ENCODE measurements around the gene GLB1L3. TPM values are rescaled to one million over a fixed set of nuclear protein-coding genes. Genes with fewer than 3 reads are reported as not detected.

GLB1L3 gene
- total and polyA plus RNA-seq, 11 donors: not detected

- WGBS, 4 donors: 2 to 6% (median 2%) methylated on average over 29 to 40 of the region's 40 CpGs
- DNase-seq: no peak
- no peaks in the 10 kb centered on the region for H3K36me3 ChIP-seq
- peak in 2 of 4 donors; percentile 16 to 37 for ATAC-seq
- no peak overlapping the region for H3K27ac ChIP-seq
- peaks cover 0 to 21% (median 12%) of the 10 kb centered on the region in 12 donors for H3K4me1 ChIP-seq
- H3K9me3 ChIP-seq: no peaks in the 10 kb centered on the region
- intact Hi-C loops (cut with DNase I): no loop called here
- TF ChIP-seq CTCF (IDR thresholded peaks at IDR 0.05) (no peak), POLR2A (IDR thresholded peaks at IDR 0.05) (no peak)
- H3K4me3 ChIP-seq: peak overlapping the region; percentile 9 to 62 (median 50)
- H3K27me3 ChIP-seq: peaks cover 0 to 40% (median 10%) of the 10 kb centered on the region in 9 donors
These were observed 56.0 kb downstream of the GLB1L3 start for GRCh38 chr11:134332189-134332631.

GRCh38 chr11:134332782-134333181, 56.6 kb downstream of the GLB1L3 start:
- TF ChIP-seq CTCF (IDR thresholded peaks at IDR 0.05) (no peak), POLR2A (IDR thresholded peaks at IDR 0.05) (no peak)
- H3K4me1 ChIP-seq: peaks cover 0 to 21% (median 12%) of the 10 kb centered on the region in 12 donors
- no peak overlapping the region for H3K4me3 ChIP-seq
- intact Hi-C loops (cut with DNase I): no loop called here
- no peak overlapping the region for H3K27ac ChIP-seq
- no peaks in the 10 kb centered on the region for H3K36me3 ChIP-seq
- no peak for DNase-seq
- no peak for ATAC-seq
- WGBS, 4 donors: 45 to 61% (median 46%) methylated on average over 7 of the region's 7 CpGs
- H3K27me3 ChIP-seq: peaks cover 0 to 40% (median 10%) of the 10 kb centered on the region in 9 donors
- H3K9me3 ChIP-seq: no peaks in the 10 kb centered on the region

- no peaks in the 10 kb centered on the region for H3K36me3 ChIP-seq
- no peaks in the 10 kb centered on the region for H3K9me3 ChIP-seq
- WGBS, 4 donors: 69 to 79% (median 72%) methylated on average over 7 of the region's 7 CpGs
- peaks cover 0 to 40% (median 13%) of the 10 kb centered on the region in 9 donors for H3K27me3 ChIP-seq
- TF ChIP-seq CTCF (IDR thresholded peaks at IDR 0.05) (no peak), POLR2A (IDR thresholded peaks at IDR 0.05) (no peak)
- ATAC-seq (no peak), DNase-seq (no peak)
- peaks cover 0 to 21% (median 12%) of the 10 kb centered on the region in 12 donors for H3K4me1 ChIP-seq
- no peak overlapping the region for H3K27ac ChIP-seq
- intact Hi-C loops (cut with DNase I): no loop called here
- no peak overlapping the region for H3K4me3 ChIP-seq
These were observed 57.1 kb downstream of the GLB1L3 start for GRCh38 chr11:134333312-134333711.

- no peak for DNase-seq
- Histone ChIP-seq H3K4me1 (peaks cover 0 to 21% (median 12%) of the 10 kb centered on the region in 12 donors), H3K27me3 (peaks cover 0 to 40% (median 13%) of the 10 kb centered on the region in 9 donors), H3K4me3 (no peak overlapping the region), H3K36me3 (no peaks in the 10 kb centered on the region), H3K27ac (no peak overlapping the region), H3K9me3 (no peaks in the 10 kb centered on the region)
- ATAC-seq: no peak
- intact Hi-C loops (cut with DNase I): no loop called here
- WGBS, 4 donors: 48 to 66% (median 64%) methylated on average over 2 to 3 of the region's 3 CpGs
- TF ChIP-seq POLR2A (IDR thresholded peaks at IDR 0.05): no peak
- TF ChIP-seq CTCF (IDR thresholded peaks at IDR 0.05): no peak
These were observed 57.8 kb downstream of the GLB1L3 start for GRCh38 chr11:134333946-134334345.

Measured in heart left ventricle (tissue), 16 donors.